K562 (cell line): ENCODE results near the gene CCL19. TPM values are rescaled to one million over a fixed set of nuclear protein-coding genes. Genes with fewer than 3 reads are reported as not detected.

Experiments
- ATAC-seq: fragments of 200-7000 bp; cut with Tn5 transposase; 3 replicates; pipeline ENCODE4 v1.9.1; 2020; ENCODE audit warnings: moderate library complexity
- BruUV-seq: library from RNA; stranded (reverse); fragments of 400-500 nt; replicated peaks from 2 replicates; lab custom pipeline; 2021; lab: Mats Ljungman, UMichigan
- CTCF ChIA-PET: fragments of 300-600 bp; formaldehyde crosslinking; extraction: SDS; loops from one replicate; lab custom pipeline; 2021; ENCODE audit warnings: low intra/inter-chr PET ratio; lab: Yijun Ruan, JAX
- POLR2A ChIA-PET: fragments of 300-600, 350-650 bp; sonication (Branson Sonifier 250); formaldehyde crosslinking; extraction: SDS; loops from one replicate; lab custom pipeline; 2021; ENCODE audit warnings: antibody characterized with exemption, inconsistent platforms; lab: Yijun Ruan, JAX
- DNase-seq, 4 experiments: peaks; one replicate each; pipeline versions ENCODE4 v3.0.0 to v3.0.0-alpha.2; 2011 to 2018; ENCODE audit warnings: low spot score in 3 of 4, mixed read lengths in 3 of 4; ENCODE audit errors: extremely low read depth in 1 of 4
- FAIRE-seq: peaks from 2 replicates; lab custom pipeline; 2011; peaks lifted over from hg19 to GRCh38; lab: Jason Lieb, UNC
- H2AFZ ChIP-seq: 2 replicates; pipeline ENCODE4 v1.6.0; 2011; ENCODE audit warnings: low read depth, low read length, control low read depth, inconsistent platforms
- H3K27ac ChIP-seq: fragments of 200-600 bp; 3 replicates; pipeline ENCODE4 v1.8.0; 2011; ENCODE audit warnings: low read depth, mild to moderate bottlenecking, control low read depth, inconsistent platforms, low read length, moderate library complexity, mixed read lengths; ENCODE audit errors: extremely low read depth
- H3K27me3 ChIP-seq, 2 experiments: fragments of 300-600 bp in 1 of 2; 2 replicates in 1 of 2; 3 replicates in 1 of 2; pipeline versions ENCODE4 v1.6.0 to v1.8.0; 2011; ENCODE audit warnings: inconsistent platforms in 2 of 2, low read length in 2 of 2, mild to moderate bottlenecking in 1 of 2, mixed read lengths in 1 of 2, moderate library complexity in 1 of 2; ENCODE audit not compliant: control insufficient read depth in 2 of 2, insufficient read depth in 2 of 2
- H3K36me3 ChIP-seq: fragments of 300-600 bp; 3 replicates; pipeline ENCODE4 v1.8.0; 2011; ENCODE audit warnings: mild to moderate bottlenecking, low read length, inconsistent platforms; ENCODE audit not compliant: control insufficient read depth, insufficient read depth
- H3K4me1 ChIP-seq, 2 experiments: fragments of 200-600 bp in 1 of 2; replicated peaks in 1 of 2; 2 replicates in 1 of 2; 3 replicates in 1 of 2; pipeline versions ENCODE4 v1.5.1 to v1.8.0; 2011; ENCODE audit warnings: inconsistent platforms in 2 of 2, low read length in 2 of 2, mild to moderate bottlenecking in 1 of 2, mixed read lengths in 1 of 2, moderate library complexity in 1 of 2; ENCODE audit not compliant: control insufficient read depth in 2 of 2, insufficient read depth in 2 of 2
- H3K4me2 ChIP-seq: 2 replicates; pipeline ENCODE4 v1.6.1; 2011; ENCODE audit warnings: low read length, control low read depth, inconsistent platforms, mixed read lengths; ENCODE audit not compliant: insufficient read depth
- H3K4me3 ChIP-seq: fragments of 200-600 bp; sonication (generic), shearing (Covaris generic); 2 replicates; pipeline ENCODE4 v1.5.1; 2016; ENCODE audit warnings: control low read depth, inconsistent platforms
- H3K79me2 ChIP-seq: fragments of 200-600 bp; 3 replicates; pipeline ENCODE4 v1.8.0; 2011; ENCODE audit warnings: low read length, inconsistent platforms; ENCODE audit not compliant: control insufficient read depth, insufficient read depth
- H3K9ac ChIP-seq, 2 experiments: 2 replicates each; pipeline versions ENCODE4 v1.6.0 to v1.6.1; 2011; ENCODE audit warnings: low read depth in 2 of 2, low read length in 2 of 2, control low read depth in 1 of 2, inconsistent platforms in 1 of 2, mild to moderate bottlenecking in 1 of 2, mixed read lengths in 1 of 2; ENCODE audit not compliant: insufficient read depth in 1 of 2
- H3K9me1 ChIP-seq: one replicate; pipeline ENCODE4 v1.6.0; 2011; ENCODE audit warnings: inconsistent platforms, mild to moderate bottlenecking, low read length, moderate library complexity; ENCODE audit not compliant: control insufficient read depth, insufficient read depth
- H3K9me3 ChIP-seq: replicated peaks from 2 replicates; pipeline ENCODE4 v1.5.1; 2011; ENCODE audit warnings: low read depth, low read length, inconsistent platforms; ENCODE audit not compliant: control insufficient read depth, insufficient read depth
- H4K20me1 ChIP-seq: replicated peaks from 2 replicates; pipeline ENCODE4 v1.6.1; 2011; ENCODE audit warnings: low read length, inconsistent platforms, mixed read lengths; ENCODE audit not compliant: control insufficient read depth, insufficient read depth
- ARNT ChIP-seq, 2 experiments: fragments of 450-650 bp; IDR thresholded peaks; 2 replicates each; pipeline ENCODE4 v1.6.1; 2016; ENCODE audit warnings: mild to moderate bottlenecking in 1 of 2
- ATF6 ChIP-seq: sonication (generic); formaldehyde crosslinking; IDR thresholded peaks from 2 replicates; pipeline ENCODE4 v1.4.0; 2020; ENCODE audit warnings: mild to moderate bottlenecking, missing genetic modification reagents
- CGGBP1 ChIP-seq: fragments of 250-450 bp; sonication (Bioruptor Pico); IDR thresholded peaks from 2 replicates; pipeline ENCODE4 v1.9.0; 2021; ENCODE audit warnings: mild to moderate bottlenecking
- CREBBP ChIP-seq: IDR thresholded peaks from one replicate; pipeline ENCODE4 v1.6.1; 2012; ENCODE audit warnings: low read depth, mild to moderate bottlenecking, control low read depth, inconsistent platforms, low read length
- ELF4 ChIP-seq: fragments of 450-650 bp; formaldehyde crosslinking; IDR thresholded peaks from 2 replicates; pipeline ENCODE4 v1.4.0; 2022; ENCODE audit warnings: missing genetic modification characterization
- HDAC8 ChIP-seq: fragments of 450-650 bp; IDR thresholded peaks from 2 replicates; pipeline ENCODE4 v1.6.1; 2016; ENCODE audit warnings: mild to moderate bottlenecking, missing genetic modification characterization, moderate library complexity, missing compliant biosample characterization
- NEUROD1 ChIP-seq: fragments of 150-350 bp; IDR thresholded peaks from 2 replicates; pipeline ENCODE4 v1.6.1; 2014; ENCODE audit warnings: borderline replicate concordance, low read length, low read depth; ENCODE audit not compliant: partially characterized antibody
- NFXL1 ChIP-seq: fragments of 450-650 bp; formaldehyde crosslinking; IDR thresholded peaks from 2 replicates; pipeline ENCODE4 v1.4.0; 2021; ENCODE audit warnings: mild to moderate bottlenecking
- OTX1 ChIP-seq: fragments of 450-650 bp; formaldehyde crosslinking; IDR thresholded peaks from 2 replicates; pipeline ENCODE4 v1.4.0; 2022; ENCODE audit warnings: mild to moderate bottlenecking
- RAD51 ChIP-seq: fragments of 450-650 bp; IDR thresholded peaks from 2 replicates; pipeline ENCODE4 v1.7.1; 2016; ENCODE audit warnings: low read depth, mild to moderate bottlenecking, borderline replicate concordance
- SIX5 ChIP-seq, 2 experiments: IDR thresholded peaks; 2 replicates each; pipeline ENCODE4 v1.6.1; 2011; ENCODE audit warnings: low read length in 2 of 2, borderline replicate concordance in 1 of 2, low read depth in 1 of 2, mild to moderate bottlenecking in 1 of 2, moderate library complexity in 1 of 2; ENCODE audit not compliant: insufficient read depth in 1 of 2
- YBX1 ChIP-seq: fragments of 450-650 bp; IDR thresholded peaks from 2 replicates; pipeline ENCODE4 v1.7.1; 2016; ENCODE audit warnings: mild to moderate bottlenecking
- ZNF165 ChIP-seq: fragments of 250-450 bp; sonication (Bioruptor Pico); IDR thresholded peaks from 2 replicates; pipeline ENCODE4 v1.4.0; 2020; ENCODE audit warnings: borderline replicate concordance
- ZNF445 ChIP-seq: fragments of 250-450 bp; sonication (Bioruptor Pico); IDR thresholded peaks from 2 replicates; pipeline ENCODE4 v1.4.0; 2020; ENCODE audit warnings: low read depth, mild to moderate bottlenecking, moderate library complexity
- ZNF766 ChIP-seq: fragments of 200-800 bp; sonication (Bioruptor generic); conservative IDR thresholded peaks from 2 replicates; pipeline ENCODE4 v1.6.1; 2016; ENCODE audit warnings: missing genetic modification characterization, missing compliant biosample characterization
- WGBS: fragments of 100-300 bp; shearing (Covaris generic); methylation state at CpG from one replicate; pipeline ENCODE4 v1.1.6; 2016; ENCODE audit warnings: low coverage, mixed read lengths; ENCODE audit not compliant: insufficient coverage; ENCODE audit errors: missing lambda C conversion rate; 5-methylcytosine and 5-hydroxymethylcytosine counted together
- in situ Hi-C: fragments of 300-500 bp; cut with MboI; formaldehyde crosslinking; loops from 4 replicates; pipeline ENCODE4 v1.15.0; 2018; ENCODE audit warnings: inconsistent platforms, mixed read lengths
- intact Hi-C: fragments of 100-400 bp; cut with micrococcal nuclease; formaldehyde crosslinking; loops from 2 replicates; pipeline ENCODE4 v1.14.2; 2022
- polyA plus RNA-seq, 8 experiments: library from polyadenylated mRNA; depleted of rRNA in 4 of 8; stranded (reverse) in 5 of 8; unstranded in 3 of 8; fragments of >200 nt; fragmentation: Nextera tagmentation in 2 of 8; fragmentation: Illumina TruSeq in 1 of 8; extraction: Ambion mirVana in 2 of 8; extraction: Trizol in 1 of 8; gene quantifications; 2 replicates each; pipeline versions ENCODE4 v1.2.1 to v1.2.3, GENCODE V29; 2011 to 2014; ENCODE audit warnings: inconsistent platforms in 1 of 8, missing spikeins in 1 of 8
- total RNA-seq, 7 experiments: library from RNA; depleted of rRNA in 6 of 7; stranded (reverse); fragments of >200 nt in 6 of 7; fragmentation: Illumina TruSeq in 2 of 7; extraction: Trizol in 2 of 7; gene quantifications; 2 replicates each; pipeline versions ENCODE4 v1.2.1 to v1.2.3, GENCODE V29; 2011 to 2021; ENCODE audit warnings: low replicate concordance in 1 of 7

The CCL19 gene
- total and polyA plus RNA-seq, 9 of the 15 experiments (the other 6 are each of a cell fraction or from before 2014, with no cell fraction given): not detected

GRCh38 chr9:34716711-34717110, 25.6 kb upstream of the CCL19 start:
- Histone ChIP-seq H3K27ac (no peak overlapping the region), H3K4me2 (no peak overlapping the region), H3K27me3 (peaks cover 0 to 24% of the 10 kb centered on the region in 2 experiments; a peak in 2 of 5 replicates), H2AFZ (no peak overlapping the region), H3K9me1 (no peaks in the 10 kb centered on the region), H3K4me1 (no peaks in the 10 kb centered on the region), H3K79me2 (no peaks in the 10 kb centered on the region), H3K9ac (no peak overlapping the region)
- BruUV-seq: no TSS peak
- intact Hi-C loops: no loop called here
- POLR2A ChIA-PET: no interaction called here
- no peak for FAIRE-seq
- TF ChIP-seq HDAC8 (no peak), RAD51 (no peak), CREBBP (no peak), OTX1 (CRISPR knock-in tag) (no peak), ZNF445 (CRISPR knock-in tag) (no peak), YBX1 (no peak), ZNF766 (no peak), NFXL1 (CRISPR knock-in tag) (no peak), CGGBP1 (CRISPR knock-in tag) (no peak), SIX5 (IDR thresholded peaks at IDR 0.05; ENCODE audit: borderline replicate concordance in 1 of 2, insufficient read depth in 1 of 2, low read depth in 1 of 2, low read length in 2 of 2) (no peak), ATF6 (CRISPR knock-in tag) (no peak), ARNT (IDR thresholded peaks at IDR 0.05) (no peak), ELF4 (CRISPR knock-in tag) (no peak), ZNF165 (CRISPR knock-in tag) (no peak), NEUROD1 (no peak)
- TF ChIP-seq, all 486 proteins: peak for 0
- DNase-seq (no peak), ATAC-seq (no peak)
- in situ Hi-C loops: no loop called here
- CTCF ChIA-PET: no interaction called here
- H3K9me3 ChIP-seq: no peaks in the 10 kb centered on the region
- 3% methylated on average over 4 of the region's 4 CpGs for WGBS
- H3K36me3 ChIP-seq: no peaks in the 10 kb centered on the region
- H4K20me1 ChIP-seq: no peaks in the 10 kb centered on the region
- no peak overlapping the region for H3K4me3 ChIP-seq
